Stimulated activated CD8-positive, alpha-beta memory T cell treated with anti-CD3 and anti-CD28 coated beads, Interleukin-4, amount 100 ng/mL, for 24 hours (primary cell): ENCODE measurements around the gene OPHN1.
"Not testable (repeated sequence)": the region's sequence is repeated elsewhere in the genome, so short reads cannot be mapped to it uniquely, and the experiment has no call there.

Source experiments
- DNase-seq: peaks from one replicate; pipeline ENCODE4 v3.0.0-alpha.2; 2020; ENCODE audit warnings: low read depth

OPHN1 gene

GRCh38 chrX:68147848-68148247 lies 285.4 kb downstream of the OPHN1 start:
- DNase-seq: no peak

GRCh38 chrX:68146054-68146453 lies 287.2 kb downstream of the OPHN1 start:
- DNase-seq: no peak

- no peak for DNase-seq
Observed at GRCh38 chrX:68139791-68140190, 293.5 kb downstream of the OPHN1 start.

- no peak for DNase-seq
Observed at GRCh38 chrX:68133181-68133580, 300.1 kb downstream of the OPHN1 start.

- no peak for DNase-seq
Observed at GRCh38 chrX:68132749-68133148, 300.5 kb downstream of the OPHN1 start.

GRCh38 chrX:68121835-68122234 lies 311.5 kb downstream of the OPHN1 start:
- DNase-seq: no peak

GRCh38 chrX:68121371-68121770 lies 311.9 kb downstream of the OPHN1 start:
- no peak for DNase-seq

- no peak for DNase-seq
Observed at GRCh38 chrX:68115371-68115770, 317.9 kb downstream of the OPHN1 start.

GRCh38 chrX:68114573-68115129 lies 318.6 kb downstream of the OPHN1 start:
- DNase-seq: no peak

- DNase-seq: no peak
Observed at GRCh38 chrX:68113837-68114572, 319.3 kb downstream of the OPHN1 start.

GRCh38 chrX:68112321-68112720 lies 321.0 kb downstream of the OPHN1 start:
- DNase-seq: no peak

GRCh38 chrX:68109162-68109561 lies 324.1 kb downstream of the OPHN1 start:
- no peak for DNase-seq

GRCh38 chrX:68098431-68098830 lies 334.9 kb downstream of the OPHN1 start:
- DNase-seq: no peak

- DNase-seq: no peak
Observed at GRCh38 chrX:68090266-68090665, 343.0 kb downstream of the OPHN1 start.

- no peak for DNase-seq
Observed at GRCh38 chrX:68087526-68087925, 345.8 kb downstream of the OPHN1 start.

- DNase-seq: no peak
Observed at GRCh38 chrX:68086709-68087108, 346.6 kb downstream of the OPHN1 start.

GRCh38 chrX:68084765-68085164 lies 348.5 kb downstream of the OPHN1 start:
- DNase-seq: no peak

- DNase-seq: no peak
Observed at GRCh38 chrX:68083510-68083909, 349.8 kb downstream of the OPHN1 start.

- no peak for DNase-seq
Observed at GRCh38 chrX:68079961-68080360, 353.3 kb downstream of the OPHN1 start.

- DNase-seq: not testable (repeated sequence)
Observed at GRCh38 chrX:68078801-68079200, 354.5 kb downstream of the OPHN1 start.

- no peak for DNase-seq
Observed at GRCh38 chrX:68077378-68077777, 355.9 kb downstream of the OPHN1 start.

- DNase-seq: no peak
Observed at GRCh38 chrX:68072041-68072440, 361.3 kb downstream of the OPHN1 start.

GRCh38 chrX:68070119-68070518 lies 363.2 kb downstream of the OPHN1 start:
- DNase-seq: not testable (repeated sequence)

GRCh38 chrX:68061206-68061535 lies 372.1 kb downstream of the OPHN1 start:
- no peak for DNase-seq
